Measurements from ENCODE around the gene SH3YL1. TPM values are rescaled to one million over a fixed set of nuclear protein-coding genes. Genes with fewer than 3 reads are reported as not detected.

SH3YL1 gene
- total and polyA plus RNA-seq, 2 of the 4 experiments (the other 2 are of a cell fraction): 18.1 to 21.2 TPM

GRCh38 chr2:234421-234820, 29.4 kb downstream of the SH3YL1 start:
- 100% methylated on average over 1 of the region's 4 CpGs; no CpG with 5 or more reads in 1 of the 2 experiments for WGBS, 2 experiments (ENCODE audit: extremely low coverage in 2 of 2, insufficient read length in 1 of 2)
- H2AFZ ChIP-seq (replicated peaks; ENCODE audit: low read length, poor library complexity): no peak overlapping the region
- no peak overlapping the region for H2BK120ac ChIP-seq (ENCODE audit: low read depth, low read length)
- H3K9me1 ChIP-seq (ENCODE audit: insufficient read depth, low read length): peaks cover 4% of the 10 kb centered on the region
- no peak overlapping the region for H3K27ac ChIP-seq (ENCODE audit: insufficient read depth, low read length)
- H4K8ac ChIP-seq (ENCODE audit: low read depth in 2 of 2, low read length in 2 of 2): no peak overlapping the region
- no peaks in the 10 kb centered on the region for H4K20me1 ChIP-seq (ENCODE audit: insufficient read depth, low read length)
- no TSS peak for BruUV-seq (replicated peaks)
- H3K79me1 ChIP-seq (ENCODE audit: low read depth in 1 of 2, low read length in 2 of 2): no peaks in the 10 kb centered on the region
- no peak overlapping the region for H4K5ac ChIP-seq (ENCODE audit: low read depth, low read length)
- in situ Hi-C loops (cut with MboI; ENCODE audit: low sequenced_read_pairs): no loop called here
- no peaks in the 10 kb centered on the region for H3K4me1 ChIP-seq (ENCODE audit: control insufficient read depth, insufficient read depth, low read length)
- TF ChIP-seq RAD21 (IDR thresholded peaks at IDR 0.05; ENCODE audit: low read length) (no peak), ELK1 (IDR thresholded peaks at IDR 0.05; ENCODE audit: borderline replicate concordance, low read depth, low read length) (no peak), SMC3 (IDR thresholded peaks at IDR 0.05; ENCODE audit: low read depth, low read length) (no peak), POLR2A (IDR thresholded peaks at IDR 0.05; ENCODE audit: low read depth, low read length) (no peak), FOS (IDR thresholded peaks at IDR 0.05; ENCODE audit: low read depth, low read length) (no peak), RFX5 (IDR thresholded peaks at IDR 0.05; ENCODE audit: low read depth, low read length) (no peak), CHD1 (IDR thresholded peaks at IDR 0.05; ENCODE audit: low read depth, low read length) (no peak), BHLHE40 (IDR thresholded peaks at IDR 0.05; ENCODE audit: low read depth, low read length) (no peak), MAFK (IDR thresholded peaks at IDR 0.05; ENCODE audit: low read depth, low read length) (no peak), MAZ (IDR thresholded peaks at IDR 0.05; ENCODE audit: borderline replicate concordance, low read depth, low read length) (no peak), MXI1 (IDR thresholded peaks at IDR 0.05; ENCODE audit: borderline replicate concordance, low read depth, low read length) (no peak), RCOR1 (IDR thresholded peaks at IDR 0.05; ENCODE audit: insufficient replicate concordance, low read length) (no peak)
- TF ChIP-seq, protein P1, sequence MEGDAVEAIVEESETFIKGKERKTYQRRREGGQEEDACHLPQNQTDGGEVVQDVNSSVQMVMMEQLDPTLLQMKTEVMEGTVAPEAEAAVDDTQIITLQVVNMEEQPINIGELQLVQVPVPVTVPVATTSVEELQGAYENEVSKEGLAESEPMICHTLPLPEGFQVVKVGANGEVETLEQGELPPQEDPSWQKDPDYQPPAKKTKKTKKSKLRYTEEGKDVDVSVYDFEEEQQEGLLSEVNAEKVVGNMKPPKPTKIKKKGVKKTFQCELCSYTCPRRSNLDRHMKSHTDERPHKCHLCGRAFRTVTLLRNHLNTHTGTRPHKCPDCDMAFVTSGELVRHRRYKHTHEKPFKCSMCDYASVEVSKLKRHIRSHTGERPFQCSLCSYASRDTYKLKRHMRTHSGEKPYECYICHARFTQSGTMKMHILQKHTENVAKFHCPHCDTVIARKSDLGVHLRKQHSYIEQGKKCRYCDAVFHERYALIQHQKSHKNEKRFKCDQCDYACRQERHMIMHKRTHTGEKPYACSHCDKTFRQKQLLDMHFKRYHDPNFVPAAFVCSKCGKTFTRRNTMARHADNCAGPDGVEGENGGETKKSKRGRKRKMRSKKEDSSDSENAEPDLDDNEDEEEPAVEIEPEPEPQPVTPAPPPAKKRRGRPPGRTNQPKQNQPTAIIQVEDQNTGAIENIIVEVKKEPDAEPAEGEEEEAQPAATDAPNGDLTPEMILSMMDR (conservative IDR thresholded peaks at IDR 0.05; ENCODE audit: low read depth, low read length): no peak
- TF ChIP-seq, protein P2, sequence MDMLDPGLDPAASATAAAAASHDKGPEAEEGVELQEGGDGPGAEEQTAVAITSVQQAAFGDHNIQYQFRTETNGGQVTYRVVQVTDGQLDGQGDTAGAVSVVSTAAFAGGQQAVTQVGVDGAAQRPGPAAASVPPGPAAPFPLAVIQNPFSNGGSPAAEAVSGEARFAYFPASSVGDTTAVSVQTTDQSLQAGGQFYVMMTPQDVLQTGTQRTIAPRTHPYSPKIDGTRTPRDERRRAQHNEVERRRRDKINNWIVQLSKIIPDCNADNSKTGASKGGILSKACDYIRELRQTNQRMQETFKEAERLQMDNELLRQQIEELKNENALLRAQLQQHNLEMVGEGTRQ (IDR thresholded peaks at IDR 0.05; ENCODE audit: low read depth, low read length): no peak
- H2BK20ac ChIP-seq (ENCODE audit: low read depth, low read length): no peak overlapping the region
- no peaks in the 10 kb centered on the region for H3K27me3 ChIP-seq (ENCODE audit: control insufficient read depth, insufficient read depth, low read length)
- H3K23ac ChIP-seq (ENCODE audit: low read depth, low read length): no peak overlapping the region
- no peak overlapping the region for H2AK5ac ChIP-seq (ENCODE audit: low read depth, low read length)
- no peak overlapping the region for H3K56ac ChIP-seq (ENCODE audit: extremely low read depth, insufficient read depth, low read length)
- DNase-seq (no peak), ATAC-seq (ENCODE audit: low read depth) (no peak)
- H3K36me3 ChIP-seq (ENCODE audit: control insufficient read depth, insufficient read depth, low read length): peaks cover 3% of the 10 kb centered on the region; the same call in 1 of the 2 replicates
- H3K18ac ChIP-seq (ENCODE audit: low read depth, low read length): no peak overlapping the region
- no peak overlapping the region for H2AK9ac ChIP-seq (replicated peaks; ENCODE audit: low read depth, low read length, poor library complexity)
- no peak overlapping the region for H3K4ac ChIP-seq (ENCODE audit: low read depth, low read length)
- no peak overlapping the region for H4K91ac ChIP-seq (ENCODE audit: insufficient read depth, low read depth, low read length)
- no peak overlapping the region for H3K4me2 ChIP-seq (ENCODE audit: low read depth, low read length)
- H3K9me3 ChIP-seq (ENCODE audit: control insufficient read depth, insufficient read depth, low read length): no peaks in the 10 kb centered on the region
- H3K9ac ChIP-seq (ENCODE audit: low read depth, low read length): no peak overlapping the region
- intact Hi-C loops (cut with micrococcal nuclease): no loop called here
- POLR2A ChIA-PET (ENCODE audit: unreplicated experiment): no interaction called here
- H2BK5ac ChIP-seq (ENCODE audit: low read depth, low read length, poor library complexity, severe bottlenecking): no peak overlapping the region
- dilution Hi-C loops (cut with HindIII; ENCODE audit: low sequenced_read_pairs, unreplicated experiment): no loop called here
- H3K14ac ChIP-seq (replicated peaks; ENCODE audit: low read depth, low read length): no peak overlapping the region
- H2BK15ac ChIP-seq (ENCODE audit: low read depth, low read length): no peak overlapping the region
- H3K4me3 ChIP-seq (ENCODE audit: insufficient read depth, low read depth, low read length): no peak overlapping the region
- CTCF ChIA-PET: no interaction called here

Measured in IMR-90 (cell line).